Esophagus muscularis mucosa (tissue), 4 donors: ENCODE data around the gene SARM1. TPM values are rescaled to one million over a fixed set of nuclear protein-coding genes. Genes with fewer than 3 reads are reported as not detected.

Experiments used
- DNase-seq: peaks from one replicate; pipeline ENCODE4 v3.0.0-alpha.2; 2017; ENCODE audit errors: extremely low spot score
- H3K27ac ChIP-seq, 4 donors: fragments of 200-600 bp; sonication (generic); replicated peaks in 1 of 4; 1 replicate in 3 of 4; 2 replicates in 1 of 4; pipeline ENCODE4 v1.5.1; 2016 to 2019; ENCODE audit warnings: mild to moderate bottlenecking in 1 of 4
- H3K27me3 ChIP-seq, 4 donors: fragments of 200-600 bp; sonication (generic); one replicate each; pipeline versions ENCODE4 v1.5.1 to v1.6.0; 2016 to 2019
- H3K36me3 ChIP-seq, 4 donors: fragments of 200-600 bp; sonication (generic); one replicate each; pipeline ENCODE4 v1.5.1; 2016 to 2019
- H3K4me1 ChIP-seq, 4 donors: fragments of 200-600 bp; sonication (generic); one replicate each; pipeline ENCODE4 v1.5.1; 2016 to 2019
- H3K4me3 ChIP-seq, 4 donors: fragments of 200-600 bp; sonication (generic); 1 replicate in 2 of 4; 2 replicates in 2 of 4; pipeline ENCODE4 v1.5.1; 2016 to 2019; ENCODE audit warnings: mild to moderate bottlenecking in 4 of 4, moderate library complexity in 1 of 4
- H3K9me3 ChIP-seq, 4 donors: fragments of 200-600 bp; sonication (generic); 1 replicate in 3 of 4; 2 replicates in 1 of 4; pipeline ENCODE4 v1.5.1; 2016 to 2019
- EP300 ChIP-seq: sonication (generic); formaldehyde crosslinking; IDR thresholded peaks from one replicate; pipeline ENCODE4 v1.6.1; 2017; ENCODE audit warnings: antibody characterized with exemption
- POLR2A ChIP-seq: fragments of 450-650 bp; IDR thresholded peaks from one replicate; pipeline ENCODE4 v1.6.1; 2017; ENCODE audit warnings: antibody characterized with exemption, moderate library complexity, mild to moderate bottlenecking, low read depth
- POLR2AphosphoS5 ChIP-seq, 2 donors: sonication (generic); formaldehyde crosslinking; IDR thresholded peaks; one replicate each; pipeline ENCODE4 v1.6.1; 2017; ENCODE audit warnings: antibody characterized with exemption in 2 of 2
- WGBS: methylation state at CpG from one replicate; pipeline ENCODE4 v1.1.5; 2018; 5-methylcytosine and 5-hydroxymethylcytosine counted together
- intact Hi-C: fragments of 100-400 bp; cut with DNase I; formaldehyde crosslinking; loops from one replicate; pipeline ENCODE4 v1.15.1; 2023
- total RNA-seq, 4 donors: library from RNA; depleted of rRNA; stranded (reverse); fragments of >200 nt; gene quantifications; one replicate each; pipeline versions ENCODE4 v1.1.0 to v1.2.1, GENCODE V29; 2016
- TF ChIP-seq, protein P1 (sequence below), 3 experiments: fragments of 200-600 bp in 2 of 3; fragments of 450-650 bp in 1 of 3; sonication (generic) in 2 of 3; IDR thresholded peaks; one replicate each; pipeline ENCODE4 v1.5.1; 2017 to 2019; ENCODE audit warnings: antibody characterized with exemption in 3 of 3, mild to moderate bottlenecking in 2 of 3, moderate library complexity in 1 of 3

The SARM1 gene
- total RNA-seq, 4 donors from 2014 or later, result 8.3 to 24.9 (median 13.8) TPM

- intact Hi-C loops, result no loop called here
- Histone ChIP-seq H3K27me3 (no peaks in the 10 kb centered on the region), H3K4me3 (no peak overlapping the region), H3K36me3 (peaks cover 0 to 21% (median 14%) of the 10 kb centered on the region in 4 donors), H3K4me1 (peaks cover 30 to 38% (median 33%) of the 10 kb centered on the region in 4 donors), H3K9me3 (no peaks in the 10 kb centered on the region), H3K27ac (peak overlapping the region in 3 of 4 donors; percentile 65 to 83 (median 82))
- WGBS, result 75% methylated on average over 8 of the region's 10 CpGs
- no peak for TF ChIP-seq POLR2A
- TF ChIP-seq POLR2AphosphoS5 (IDR thresholded peaks at IDR 0.05), result no peak
- TF ChIP-seq, protein P1, sequence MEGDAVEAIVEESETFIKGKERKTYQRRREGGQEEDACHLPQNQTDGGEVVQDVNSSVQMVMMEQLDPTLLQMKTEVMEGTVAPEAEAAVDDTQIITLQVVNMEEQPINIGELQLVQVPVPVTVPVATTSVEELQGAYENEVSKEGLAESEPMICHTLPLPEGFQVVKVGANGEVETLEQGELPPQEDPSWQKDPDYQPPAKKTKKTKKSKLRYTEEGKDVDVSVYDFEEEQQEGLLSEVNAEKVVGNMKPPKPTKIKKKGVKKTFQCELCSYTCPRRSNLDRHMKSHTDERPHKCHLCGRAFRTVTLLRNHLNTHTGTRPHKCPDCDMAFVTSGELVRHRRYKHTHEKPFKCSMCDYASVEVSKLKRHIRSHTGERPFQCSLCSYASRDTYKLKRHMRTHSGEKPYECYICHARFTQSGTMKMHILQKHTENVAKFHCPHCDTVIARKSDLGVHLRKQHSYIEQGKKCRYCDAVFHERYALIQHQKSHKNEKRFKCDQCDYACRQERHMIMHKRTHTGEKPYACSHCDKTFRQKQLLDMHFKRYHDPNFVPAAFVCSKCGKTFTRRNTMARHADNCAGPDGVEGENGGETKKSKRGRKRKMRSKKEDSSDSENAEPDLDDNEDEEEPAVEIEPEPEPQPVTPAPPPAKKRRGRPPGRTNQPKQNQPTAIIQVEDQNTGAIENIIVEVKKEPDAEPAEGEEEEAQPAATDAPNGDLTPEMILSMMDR (IDR thresholded peaks at IDR 0.05), result no peak
- no peak for TF ChIP-seq EP300
- no peak for DNase-seq
Measured at GRCh38 chr17:28369684-28370034, 1.8 kb upstream of the SARM1 start.

DNA sequence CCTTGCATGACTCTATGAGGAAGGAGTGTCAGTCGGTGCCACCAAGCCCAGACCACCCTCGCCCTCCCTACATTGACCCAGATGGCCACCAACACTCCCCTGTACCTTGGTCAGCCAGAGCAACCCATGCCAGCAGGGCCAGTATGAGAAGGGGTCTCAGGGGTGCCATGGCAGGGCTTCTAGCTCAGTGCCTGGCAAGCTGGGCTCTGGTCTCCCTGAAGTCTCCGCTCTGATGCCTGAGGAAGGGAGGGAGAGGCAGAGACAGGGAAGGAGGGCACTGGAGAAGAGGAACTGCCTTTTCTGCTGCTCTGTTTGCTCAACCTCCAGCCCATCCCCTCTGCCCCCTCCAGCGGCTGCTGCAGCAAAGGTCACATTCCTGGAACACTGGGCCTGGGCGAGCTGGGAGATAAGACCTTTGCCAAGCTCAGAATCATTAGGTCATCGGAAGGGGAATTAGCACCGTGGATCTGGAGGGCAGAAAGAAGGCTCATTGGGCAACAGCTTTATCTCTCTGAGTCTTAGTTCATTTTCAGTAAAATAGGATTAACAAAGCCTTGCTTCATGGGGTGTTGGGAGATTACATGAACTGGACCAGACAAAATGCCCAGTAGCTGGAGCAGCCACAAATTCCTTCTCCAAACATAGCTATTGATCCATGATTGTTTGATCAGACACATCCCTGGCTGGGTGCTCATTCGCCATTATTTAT lies 1.3 kb upstream of the SARM1 start, which contains the start of gene VTN:
Gene VTN, minus strand, starts transcription at position 273 of the 709 bp plus-strand sequence. Its CDS starts 104 bp downstream, at position 169.
- Histone ChIP-seq H3K4me1 (peaks cover 30 to 38% (median 33%) of the 10 kb centered on the region in 4 donors), H3K9me3 (no peaks in the 10 kb centered on the region), H3K36me3 (peaks cover 0 to 17% (median 9%) of the 10 kb centered on the region in 4 donors), H3K27ac (peak within 1 kb of the TSS; percentile 65 to 83 (median 79)), H3K4me3 (peak within 1 kb of the TSS; percentile 55 to 65 (median 63)), H3K27me3 (no peaks in the 10 kb centered on the region)
- TF ChIP-seq POLR2AphosphoS5 (IDR thresholded peaks at IDR 0.05), result no peak
- no peak for TF ChIP-seq EP300
- TF ChIP-seq POLR2A, result no peak
- TF ChIP-seq, protein P1 (IDR thresholded peaks at IDR 0.05), result no peak
- intact Hi-C loops, result no loop called here
- DNase-seq, result no peak
- 33% methylated on average over 8 of the region's 8 CpGs for WGBS

GRCh38 chr17:28370744-28371103 lies 770 bp upstream of the SARM1 start:
- Histone ChIP-seq H3K4me1 (peaks cover 30 to 38% (median 33%) of the 10 kb centered on the region in 4 donors), H3K9me3 (no peaks in the 10 kb centered on the region), H3K36me3 (peaks cover 0 to 11% (median 7%) of the 10 kb centered on the region in 4 donors), H3K27me3 (no peaks in the 10 kb centered on the region), H3K4me3 (peak overlapping the region in 3 of 4 donors; percentile 55 to 63 (median 63)), H3K27ac (peak overlapping the region; percentile 65 to 83 (median 79))
- no peak for DNase-seq
- intact Hi-C loops, result no loop called here
- WGBS, result 81% methylated on average over 1 of the region's 1 CpG
- TF ChIP-seq POLR2AphosphoS5 (IDR thresholded peaks at IDR 0.05) (no peak), EP300 (no peak), POLR2A (no peak)
- TF ChIP-seq, protein P1 (IDR thresholded peaks at IDR 0.05), result no peak

GRCh38 chr17:28372203-28372944 lies 880 bp downstream of the SARM1 start:
- no peaks in the 10 kb centered on the region for H3K9me3 ChIP-seq
- H3K27me3 ChIP-seq, result no peaks in the 10 kb centered on the region
- H3K27ac ChIP-seq, result peak overlapping the region; percentile 65 to 83 (median 79)
- peaks cover 0 to 6% (median 2%) of the 10 kb centered on the region in 4 donors for H3K36me3 ChIP-seq
- WGBS, result 39% methylated on average over 9 of the region's 53 CpGs
- intact Hi-C loops, result no loop called here
- H3K4me1 ChIP-seq, result peaks cover 30 to 38% (median 33%) of the 10 kb centered on the region in 4 donors
- TF ChIP-seq POLR2A (no peak), EP300 (no peak), POLR2AphosphoS5 (IDR thresholded peaks at IDR 0.05) (no peak)
- TF ChIP-seq, protein P1 (IDR thresholded peaks at IDR 0.05), result no peak
- peak overlapping the region; percentile 55 to 65 (median 63) for H3K4me3 ChIP-seq
- no peak for DNase-seq
